ENCODE measurements around the gene ZC3H13.

The ZC3H13 gene

DNA sequence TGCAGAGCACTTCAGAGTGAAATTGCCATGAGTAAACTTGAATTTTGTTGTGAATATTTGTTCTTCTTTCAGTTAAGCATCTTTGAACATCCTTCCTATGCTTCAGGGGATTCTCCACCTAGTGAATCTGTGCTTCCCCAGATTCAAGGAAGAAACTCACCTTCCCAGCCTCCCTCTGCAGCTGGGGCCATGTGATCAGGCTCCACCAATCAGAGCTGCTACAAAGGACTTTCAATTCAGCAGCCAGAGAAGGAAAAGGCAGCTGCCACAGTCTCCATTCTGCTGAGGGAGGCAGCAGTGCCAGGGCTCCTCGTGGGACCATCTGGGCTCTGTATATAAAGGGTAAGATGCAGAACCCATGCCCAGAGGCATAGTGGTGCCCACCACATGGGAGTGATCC is 111.3 kb downstream of the ZC3H13 start:
- H3K4me3 ChIP-seq (replicated peaks; ENCODE audit: low read depth, low read length): no peak overlapping the region
- TF ChIP-seq, protein P1, sequence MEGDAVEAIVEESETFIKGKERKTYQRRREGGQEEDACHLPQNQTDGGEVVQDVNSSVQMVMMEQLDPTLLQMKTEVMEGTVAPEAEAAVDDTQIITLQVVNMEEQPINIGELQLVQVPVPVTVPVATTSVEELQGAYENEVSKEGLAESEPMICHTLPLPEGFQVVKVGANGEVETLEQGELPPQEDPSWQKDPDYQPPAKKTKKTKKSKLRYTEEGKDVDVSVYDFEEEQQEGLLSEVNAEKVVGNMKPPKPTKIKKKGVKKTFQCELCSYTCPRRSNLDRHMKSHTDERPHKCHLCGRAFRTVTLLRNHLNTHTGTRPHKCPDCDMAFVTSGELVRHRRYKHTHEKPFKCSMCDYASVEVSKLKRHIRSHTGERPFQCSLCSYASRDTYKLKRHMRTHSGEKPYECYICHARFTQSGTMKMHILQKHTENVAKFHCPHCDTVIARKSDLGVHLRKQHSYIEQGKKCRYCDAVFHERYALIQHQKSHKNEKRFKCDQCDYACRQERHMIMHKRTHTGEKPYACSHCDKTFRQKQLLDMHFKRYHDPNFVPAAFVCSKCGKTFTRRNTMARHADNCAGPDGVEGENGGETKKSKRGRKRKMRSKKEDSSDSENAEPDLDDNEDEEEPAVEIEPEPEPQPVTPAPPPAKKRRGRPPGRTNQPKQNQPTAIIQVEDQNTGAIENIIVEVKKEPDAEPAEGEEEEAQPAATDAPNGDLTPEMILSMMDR (IDR thresholded peaks at IDR 0.05; ENCODE audit: low read depth, low read length, missing control alignments): no peak
- no peak for DNase-seq (ENCODE audit: extremely low read depth, low read depth)

DNA sequence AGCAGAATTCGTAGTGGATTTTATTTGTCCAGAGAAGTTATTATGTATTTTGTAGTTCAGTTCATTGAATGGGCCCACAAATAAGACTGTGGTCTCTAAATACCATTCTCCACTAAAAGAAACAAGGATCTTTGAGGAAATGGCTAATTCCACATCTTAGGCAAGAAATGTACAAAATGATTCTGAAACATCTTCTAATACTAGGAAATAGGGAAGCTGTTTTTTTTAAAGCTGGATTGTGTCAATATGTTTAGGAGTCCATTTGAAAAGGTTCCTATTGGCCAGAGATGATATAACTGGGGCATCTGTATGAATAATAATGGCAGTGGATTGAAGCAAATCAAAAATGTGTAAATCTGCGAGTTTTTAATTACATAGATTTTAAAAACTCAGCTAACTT is 112.5 kb downstream of the ZC3H13 start:
- H3K4me3 ChIP-seq (replicated peaks; ENCODE audit: low read depth, low read length): no peak overlapping the region
- TF ChIP-seq, protein P1 (IDR thresholded peaks at IDR 0.05; ENCODE audit: low read depth, low read length, missing control alignments): no peak
- no peak for DNase-seq (ENCODE audit: extremely low read depth, low read depth)

DNA sequence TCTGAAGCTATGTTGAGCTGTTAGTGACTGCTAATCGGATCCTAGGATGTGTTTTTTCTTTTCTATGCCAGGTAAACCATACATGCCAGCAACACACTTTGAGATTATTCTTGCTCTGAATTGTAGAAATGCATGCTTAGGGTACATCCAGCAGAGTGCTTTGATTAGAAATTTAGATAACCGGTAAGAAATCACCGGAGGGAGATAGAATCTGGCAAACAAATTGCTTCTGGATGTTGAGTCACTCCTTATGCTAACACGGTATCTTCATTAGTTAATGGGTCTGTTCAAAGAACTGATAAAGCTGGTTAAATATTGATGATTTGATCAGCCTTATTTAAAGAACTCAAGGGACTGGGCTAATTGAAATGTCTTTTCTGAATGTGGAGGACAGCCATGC is 115.9 kb downstream of the ZC3H13 start:
- TF ChIP-seq, protein P1 (IDR thresholded peaks at IDR 0.05; ENCODE audit: low read depth, low read length, missing control alignments): no peak
- DNase-seq (ENCODE audit: extremely low read depth, low read depth): no peak
- H3K4me3 ChIP-seq (replicated peaks; ENCODE audit: low read depth, low read length): no peak overlapping the region

DNA sequence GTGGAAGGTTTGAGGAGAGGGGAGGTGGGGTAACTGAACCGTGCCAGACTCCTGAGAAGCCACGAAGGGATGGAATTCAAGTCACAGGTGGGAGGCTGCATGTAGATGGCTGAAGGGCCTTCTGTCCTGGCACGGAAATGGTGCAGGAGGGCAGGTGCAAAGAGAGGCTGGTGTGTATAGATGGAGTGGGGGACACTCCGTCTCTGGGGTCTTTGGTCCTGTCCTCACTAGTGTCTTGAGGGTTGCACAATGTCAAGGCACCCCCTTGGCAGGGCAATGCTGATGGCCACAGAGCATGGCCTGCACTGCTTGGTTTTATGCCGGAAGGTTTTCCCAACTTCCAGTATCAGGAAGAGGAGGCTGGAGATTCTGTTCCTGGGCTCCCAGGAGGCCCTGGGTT is 118.3 kb downstream of the ZC3H13 start:
- no peak for DNase-seq (ENCODE audit: extremely low read depth, low read depth)
- no peak overlapping the region for H3K4me3 ChIP-seq (replicated peaks; ENCODE audit: low read depth, low read length)

DNA sequence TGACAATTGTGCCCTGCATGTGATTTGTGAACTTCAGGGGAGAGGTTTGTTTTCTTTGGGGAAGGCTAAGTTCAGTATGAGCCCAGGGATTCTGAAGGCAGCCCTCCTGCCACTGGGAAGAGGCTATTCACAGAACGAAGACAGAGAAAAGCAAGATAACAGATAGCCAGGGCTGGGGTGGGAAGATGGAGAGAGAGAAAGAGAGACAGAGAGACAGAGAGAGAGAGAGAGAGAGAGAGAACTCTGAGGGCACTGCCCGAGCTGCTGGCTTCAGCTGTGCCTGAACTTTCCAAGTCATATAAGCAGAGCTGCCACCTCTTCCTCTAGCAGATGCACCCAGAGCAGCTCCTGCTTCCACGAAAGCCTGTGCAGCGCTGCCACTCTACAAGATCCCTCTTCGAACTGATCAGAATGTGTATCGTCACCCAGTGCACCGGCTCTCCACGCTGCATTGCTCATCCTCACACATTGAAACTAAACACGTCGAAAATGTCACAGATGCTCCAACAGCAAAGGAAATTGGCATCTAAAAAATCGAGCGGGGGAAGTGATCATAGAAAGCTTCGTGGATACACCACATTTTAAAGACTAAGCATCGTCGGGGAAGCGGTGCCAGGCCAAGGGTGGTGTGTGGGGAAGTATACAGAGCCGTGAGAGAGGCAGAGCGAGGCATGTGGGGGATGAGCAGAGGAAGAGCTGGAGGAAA is 119.2 kb downstream of the ZC3H13 start:
- TF ChIP-seq, protein P1 (IDR thresholded peaks at IDR 0.05; ENCODE audit: low read depth, low read length, missing control alignments): no peak
- no peak for DNase-seq (ENCODE audit: extremely low read depth, low read depth)
- no peak overlapping the region for H3K4me3 ChIP-seq (replicated peaks; ENCODE audit: low read depth, low read length)

More for the DNA sequence above, 118.3 kb downstream of the ZC3H13 start:
- TF ChIP-seq, protein P1 (IDR thresholded peaks at IDR 0.05; ENCODE audit: low read depth, low read length, missing control alignments): no peak

DNA sequence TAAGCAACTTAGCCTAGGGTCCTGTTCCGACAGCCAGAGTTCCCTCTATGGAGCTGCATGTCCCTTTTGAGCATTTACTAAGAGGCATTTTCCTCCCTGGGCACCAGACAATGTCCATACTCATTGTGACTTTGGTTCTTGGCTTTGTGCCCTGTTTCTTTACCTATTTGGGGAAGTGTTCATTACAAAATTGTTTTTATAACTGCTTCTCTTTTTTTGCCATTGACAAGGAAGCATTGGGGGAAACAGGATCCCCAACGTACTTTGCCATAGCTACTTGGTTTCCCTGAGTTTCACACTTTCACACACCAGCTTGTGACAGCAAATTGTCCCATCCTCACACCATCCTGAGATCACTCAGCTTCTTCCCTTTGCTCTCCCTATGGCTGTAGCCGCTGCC is 119.9 kb downstream of the ZC3H13 start:
- DNase-seq (ENCODE audit: extremely low read depth, low read depth): no peak
- no peak overlapping the region for H3K4me3 ChIP-seq (replicated peaks; ENCODE audit: low read depth, low read length)
- TF ChIP-seq, protein P1 (IDR thresholded peaks at IDR 0.05; ENCODE audit: low read depth, low read length, missing control alignments): no peak

DNA sequence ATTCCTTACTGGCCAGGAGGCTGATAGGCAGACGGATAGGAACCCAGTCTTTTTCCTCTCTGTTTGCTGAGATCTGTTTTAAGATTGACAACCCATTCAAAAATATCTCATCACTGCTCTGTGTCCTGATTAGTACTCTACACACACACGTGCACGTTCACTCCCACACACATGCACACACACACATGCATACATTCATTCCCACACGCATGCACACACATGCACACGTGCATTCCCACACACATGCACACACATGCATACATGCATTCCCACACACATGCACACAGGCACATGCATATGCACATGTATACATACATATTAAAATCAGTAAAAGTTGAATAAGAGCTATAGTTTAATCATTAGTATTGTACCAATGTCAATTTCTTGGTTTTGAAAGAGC is 120.4 kb downstream of the ZC3H13 start:
- no peak overlapping the region for H3K4me3 ChIP-seq (replicated peaks; ENCODE audit: low read depth, low read length)
- TF ChIP-seq, protein P1 (IDR thresholded peaks at IDR 0.05; ENCODE audit: low read depth, low read length, missing control alignments): no peak
- no peak for DNase-seq (ENCODE audit: extremely low read depth, low read depth)
